NCI-H510A treated with DMSO at 0.1 percent for 48 hours (cell line): ENCODE data around the gene PCCA.
"Not testable (repeated sequence)": the region's sequence is repeated elsewhere in the genome, so short reads cannot be mapped to it uniquely, and the experiment has no call there.

Source experiments
- DNase-seq: peaks from one replicate; lab custom pipeline; 2025; lab: John Stamatoyannopoulos, UW

Gene PCCA

DNA sequence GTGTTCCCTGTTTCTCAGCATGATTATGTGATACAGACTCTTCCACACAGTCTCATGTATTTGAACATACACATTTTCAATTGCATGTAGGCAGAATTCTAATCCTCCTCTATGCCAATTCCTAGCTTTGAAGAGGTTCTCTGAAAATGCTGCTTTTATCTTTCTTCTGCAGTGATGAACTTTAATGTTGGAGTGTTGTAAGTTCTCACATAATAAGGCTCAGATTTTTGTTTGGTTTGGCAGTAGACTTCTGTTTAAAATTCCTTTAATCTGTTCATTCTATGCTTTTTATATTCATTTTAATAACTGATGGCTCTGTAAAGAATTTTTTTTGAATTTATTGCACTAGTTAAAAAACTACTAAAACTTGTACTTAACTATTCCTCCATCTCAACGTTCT is 273.9 kb downstream of the PCCA start:
- DNase-seq, result no peak

DNA sequence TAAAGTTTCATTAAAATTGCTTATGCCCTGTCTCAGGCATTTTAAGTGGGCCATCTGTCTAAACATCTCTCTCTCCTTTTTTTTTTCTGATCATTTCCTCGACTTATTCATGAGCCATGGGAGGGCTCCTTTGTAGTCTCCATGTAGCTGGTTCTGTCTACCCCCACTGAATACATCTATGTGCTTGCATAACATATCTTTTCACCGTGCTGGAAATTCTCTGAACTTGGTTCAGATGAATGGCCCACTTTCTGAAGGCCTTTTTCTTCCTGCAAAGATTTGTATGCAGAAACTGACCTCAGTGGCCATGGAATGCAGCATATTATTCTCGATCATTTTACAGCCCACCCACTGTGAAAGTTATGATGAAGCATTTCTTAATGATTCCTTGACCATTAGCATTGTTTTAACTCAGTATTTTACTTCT is 274.4 kb downstream of the PCCA start:
- DNase-seq, result no peak

DNA sequence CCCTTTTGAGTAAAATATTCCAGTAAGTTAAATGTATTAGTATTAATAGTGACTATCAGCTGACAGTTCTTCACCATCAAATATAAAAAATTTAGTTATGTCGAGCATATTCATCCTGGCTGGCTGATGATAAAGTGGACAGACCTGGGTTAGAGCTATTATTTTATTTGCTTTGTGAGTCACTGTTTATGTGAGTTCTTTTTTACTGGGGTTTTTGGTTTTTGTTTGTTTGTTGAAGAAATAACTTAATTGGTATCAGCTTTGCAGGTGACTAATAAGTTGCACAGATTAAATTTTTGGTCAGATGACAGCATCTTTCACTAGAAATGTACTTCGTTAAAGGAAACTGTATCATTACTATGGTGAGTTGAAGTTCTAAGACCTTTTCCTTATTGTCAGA is 275.0 kb downstream of the PCCA start:
- DNase-seq, result no peak

DNA sequence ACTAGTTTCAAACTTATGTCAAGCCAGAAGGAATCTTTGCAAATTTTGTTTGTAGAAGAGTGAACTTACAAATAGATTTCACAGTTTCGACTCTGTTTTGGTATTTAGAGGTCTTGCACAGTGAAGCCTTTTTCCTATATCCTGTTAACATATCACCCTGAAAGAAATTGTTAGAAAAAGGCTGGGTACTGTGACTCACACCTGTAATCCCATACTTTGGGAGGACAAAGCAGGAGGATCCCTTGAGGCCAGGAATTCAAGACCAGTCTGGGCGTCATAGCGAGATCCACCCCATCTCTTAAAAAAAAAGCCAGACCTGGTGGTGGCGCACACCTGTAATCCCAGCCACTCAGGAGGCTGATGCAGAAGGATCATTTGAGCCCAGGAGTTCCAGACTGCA is 275.7 kb downstream of the PCCA start:
- DNase-seq, result no peak

DNA sequence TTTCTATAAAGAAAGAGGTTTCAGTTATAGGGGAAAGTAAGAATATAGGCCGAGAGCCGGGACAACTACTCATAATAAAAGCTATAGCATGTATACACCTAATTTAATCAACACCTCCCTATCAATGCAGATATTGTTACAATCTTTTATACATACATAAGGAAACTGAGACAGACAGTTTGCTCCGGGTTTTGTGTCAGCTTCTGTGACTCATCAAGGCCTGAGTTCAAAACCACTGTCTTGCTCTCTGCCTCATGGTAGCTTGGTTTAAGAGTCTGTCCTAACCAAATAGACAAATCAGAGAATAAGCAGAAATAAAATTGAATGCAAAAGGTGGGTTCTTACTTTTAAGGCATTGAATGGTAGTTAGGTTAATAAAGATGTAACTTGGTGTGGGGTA is 276.8 kb downstream of the PCCA start:
- DNase-seq, result no peak

DNA sequence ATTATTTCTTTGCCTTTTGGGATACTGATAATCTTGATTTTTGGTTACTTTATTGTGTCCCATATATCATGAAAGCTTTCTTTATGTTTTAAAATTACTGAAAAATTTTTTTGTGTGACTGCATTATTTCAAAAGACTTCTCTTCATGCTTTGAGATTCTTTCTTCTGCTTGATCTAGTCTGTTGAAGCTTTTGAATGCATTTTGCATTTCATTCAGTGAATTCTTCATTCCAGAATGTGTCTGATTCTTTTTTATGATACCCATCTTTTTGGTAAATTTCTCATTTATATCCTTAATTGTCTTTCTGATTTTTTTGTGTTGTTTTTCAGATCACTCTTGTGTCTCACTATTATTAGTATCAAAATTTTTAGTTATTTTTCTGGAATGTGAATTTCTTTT is 289.6 kb downstream of the PCCA start:
- DNase-seq, result no peak

DNA sequence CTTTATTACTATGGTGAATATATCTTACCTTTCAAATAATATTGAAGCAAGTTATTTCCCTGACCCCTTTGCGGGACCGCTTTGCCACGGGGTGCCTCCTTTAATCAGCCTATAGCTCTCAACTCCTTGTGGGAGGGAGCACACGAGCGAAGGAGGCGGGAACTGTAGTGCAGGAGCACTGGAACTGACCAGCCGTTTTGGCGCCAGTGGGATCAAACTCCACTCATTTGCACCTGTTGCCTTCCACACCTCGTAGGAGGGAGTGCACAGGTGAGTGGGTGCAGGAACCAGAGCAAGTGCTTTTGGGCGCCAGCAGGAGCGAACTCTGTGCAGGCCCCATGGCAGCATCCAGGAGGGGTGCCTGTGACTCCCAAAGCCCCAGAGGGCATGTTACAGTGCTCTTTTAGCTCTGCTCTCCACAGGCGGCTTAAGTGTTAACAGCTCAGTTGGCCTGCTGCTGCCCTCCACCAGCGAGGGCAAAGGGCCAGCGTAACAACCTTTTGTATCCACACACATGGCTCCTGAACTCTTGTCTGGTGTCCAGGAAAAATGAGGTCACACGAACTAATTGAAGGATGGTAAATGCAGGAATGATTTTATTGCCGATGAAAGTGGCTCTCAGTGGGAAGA is 292.8 kb downstream of the PCCA start:
- no peak for DNase-seq

DNA sequence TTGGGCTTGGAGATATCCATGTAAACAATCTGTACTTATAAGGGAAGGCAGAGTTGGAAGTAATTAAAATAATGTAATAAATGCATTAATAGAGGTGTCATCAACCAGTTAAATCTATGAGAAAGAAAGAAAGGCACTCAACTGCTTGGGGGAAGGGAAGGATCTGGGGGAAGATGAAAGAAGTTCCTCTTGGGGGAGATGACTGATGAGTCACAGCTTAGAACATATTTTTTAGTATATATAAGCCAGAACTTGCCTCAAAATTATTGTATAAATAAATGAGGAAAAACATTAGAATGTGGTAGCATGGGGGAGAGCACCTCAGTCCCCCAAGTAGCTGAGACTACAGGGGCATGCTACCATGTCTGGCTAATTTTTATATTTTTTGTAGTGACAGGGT is 293.9 kb downstream of the PCCA start:
- no peak for DNase-seq

DNA sequence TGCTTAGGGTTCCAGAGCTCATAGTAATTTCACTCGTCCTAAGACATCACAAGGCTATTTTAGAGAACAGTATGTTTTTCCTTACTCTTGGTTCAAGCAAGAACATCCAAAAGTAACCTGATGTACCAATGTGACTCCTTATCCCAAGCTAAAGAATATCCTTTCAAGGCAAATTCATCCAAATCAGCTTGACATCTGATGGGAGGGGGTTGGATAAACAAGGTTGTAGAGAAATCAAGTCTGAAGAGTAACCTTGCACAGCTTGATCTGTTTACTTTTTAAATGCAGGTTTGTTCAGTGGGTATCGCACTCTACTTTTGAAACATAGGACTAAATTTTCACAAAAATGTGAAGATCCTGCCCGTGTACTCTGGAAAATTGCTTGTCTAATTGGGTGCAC is 298.5 kb downstream of the PCCA start:
- no peak for DNase-seq

DNA sequence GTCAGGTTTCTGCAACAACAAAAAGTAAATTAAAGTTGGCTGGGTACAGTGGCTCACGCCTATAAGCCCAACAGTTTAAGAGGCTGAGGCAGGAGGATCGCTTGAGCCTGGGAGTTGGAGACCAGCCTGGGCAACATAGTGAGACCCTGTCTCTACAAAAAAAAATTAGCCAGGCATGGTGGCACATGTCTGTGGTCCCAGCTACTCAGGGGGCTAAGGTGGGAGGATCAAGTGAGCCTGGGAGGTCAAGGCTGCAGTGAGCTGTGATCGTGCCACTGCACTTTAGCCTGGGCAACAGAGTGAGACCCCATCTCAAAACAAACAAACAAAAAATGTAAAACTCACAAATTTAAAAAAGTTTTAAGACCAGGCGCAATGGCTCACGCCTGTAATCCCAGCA is 299.3 kb downstream of the PCCA start:
- DNase-seq, result not testable (repeated sequence)

DNA sequence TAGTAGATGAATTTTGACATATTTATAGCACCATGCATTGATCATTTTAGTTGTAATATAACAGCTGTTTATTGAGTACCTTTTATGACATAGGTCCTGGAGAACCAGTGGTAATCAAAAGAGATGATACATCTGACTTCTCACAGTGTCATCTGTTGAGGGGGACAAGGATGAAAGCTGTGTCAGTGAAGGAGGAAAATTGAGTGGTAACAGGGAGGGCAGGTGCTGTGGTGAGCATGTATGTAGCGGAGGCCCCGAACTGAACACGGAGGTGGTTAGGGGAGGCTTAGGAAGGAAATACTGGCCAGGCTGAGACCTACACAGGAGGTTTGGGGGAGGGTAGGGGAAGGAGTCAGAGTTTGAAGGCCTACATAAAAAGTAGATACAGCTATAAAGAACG is 300.0 kb downstream of the PCCA start:
- DNase-seq, result no peak

DNA sequence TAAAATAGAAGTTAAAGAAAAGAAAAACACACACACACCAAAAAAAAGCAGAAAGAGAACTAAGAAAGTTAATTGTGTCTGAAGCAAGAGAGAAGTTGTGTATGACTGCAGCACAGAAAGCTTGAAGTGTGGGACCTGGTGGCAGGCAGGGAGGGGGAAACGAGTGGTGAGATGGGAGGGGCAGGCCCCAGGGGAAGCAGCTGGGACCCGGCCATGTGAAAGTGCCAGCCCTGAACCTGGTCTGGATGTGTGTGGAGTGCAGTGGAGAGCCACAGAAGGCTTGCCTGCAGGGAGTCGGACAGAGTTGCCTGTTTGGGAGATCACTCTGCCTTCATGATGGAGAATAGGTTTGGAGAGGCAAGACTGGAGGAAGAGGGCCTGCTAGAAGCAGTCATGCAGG is 300.7 kb downstream of the PCCA start:
- no peak for DNase-seq

DNA sequence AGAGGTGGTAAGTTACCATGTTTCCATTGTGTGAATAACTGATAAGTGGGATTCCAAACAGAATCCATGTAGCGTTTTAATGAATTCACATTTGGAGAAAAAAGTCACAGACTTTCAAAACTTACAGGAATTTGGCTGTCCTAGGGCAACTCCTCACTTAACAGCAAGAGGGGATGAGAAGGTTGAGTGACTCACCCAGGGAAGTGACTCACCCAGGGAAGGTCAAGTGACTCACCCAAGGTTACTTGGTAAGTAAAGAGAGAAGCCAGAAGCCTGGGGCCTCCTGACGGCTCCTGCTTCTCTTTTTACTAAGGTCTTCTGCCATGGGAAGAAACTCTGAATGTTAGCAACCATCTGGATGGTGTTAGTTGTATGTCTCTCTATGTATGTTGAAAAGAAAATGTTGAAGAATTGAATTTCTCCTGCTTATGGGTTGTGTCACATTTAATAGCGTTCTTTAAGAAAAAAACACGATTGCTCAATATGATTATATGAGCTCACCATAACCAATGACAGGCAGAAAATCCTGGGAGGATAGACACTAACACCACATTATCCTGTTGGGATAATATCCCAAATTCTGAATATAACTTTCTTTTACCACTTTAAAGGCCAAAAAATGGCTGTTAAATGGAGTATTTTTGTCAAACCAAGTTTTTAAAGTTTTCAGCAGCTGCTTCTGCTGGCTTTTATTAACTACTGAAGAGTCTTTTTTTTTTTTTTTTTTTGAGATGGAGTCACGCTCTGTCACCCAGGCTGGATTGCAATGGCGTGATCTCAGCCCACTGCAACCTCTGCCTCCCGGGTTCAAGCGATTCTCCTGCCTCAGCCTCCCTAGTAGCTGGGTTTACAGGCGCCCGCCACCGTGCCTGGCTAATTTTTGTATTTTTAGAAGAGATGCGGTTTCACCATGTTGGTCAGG is 304.1 kb downstream of the PCCA start:
- no peak for DNase-seq

DNA sequence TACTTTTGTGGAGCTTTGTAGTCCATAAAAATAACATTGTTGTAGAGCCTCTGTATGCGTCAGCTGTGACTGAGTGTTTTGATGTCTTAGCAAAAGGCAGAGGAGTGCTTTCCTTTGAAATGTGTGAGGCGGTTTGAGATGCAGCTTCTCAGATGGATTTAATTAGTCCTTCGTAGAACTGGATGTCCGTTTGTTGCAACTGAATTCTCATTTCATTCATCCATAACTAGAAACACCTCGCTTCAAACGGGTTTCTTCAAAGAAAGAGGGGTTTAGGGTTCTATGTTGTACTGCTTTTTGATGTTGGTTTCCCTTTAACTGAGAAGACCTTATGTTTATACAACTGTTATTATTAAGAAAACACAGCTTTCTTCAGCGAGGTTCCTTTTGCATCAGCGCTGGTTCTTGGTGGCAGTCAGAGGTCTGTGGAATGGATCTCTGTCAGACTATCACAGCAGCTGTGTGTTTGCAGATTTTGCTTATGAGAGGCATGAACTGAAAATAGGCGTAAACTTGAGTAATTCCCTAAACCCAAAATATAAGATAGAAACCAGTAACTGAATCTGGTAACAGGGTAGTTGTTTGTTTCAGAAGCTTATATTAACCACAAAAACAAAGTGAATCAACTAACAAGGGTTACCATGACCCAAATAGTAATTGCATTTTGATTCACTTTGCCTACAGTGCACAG is 305.3 kb downstream of the PCCA start:
- no peak for DNase-seq

DNA sequence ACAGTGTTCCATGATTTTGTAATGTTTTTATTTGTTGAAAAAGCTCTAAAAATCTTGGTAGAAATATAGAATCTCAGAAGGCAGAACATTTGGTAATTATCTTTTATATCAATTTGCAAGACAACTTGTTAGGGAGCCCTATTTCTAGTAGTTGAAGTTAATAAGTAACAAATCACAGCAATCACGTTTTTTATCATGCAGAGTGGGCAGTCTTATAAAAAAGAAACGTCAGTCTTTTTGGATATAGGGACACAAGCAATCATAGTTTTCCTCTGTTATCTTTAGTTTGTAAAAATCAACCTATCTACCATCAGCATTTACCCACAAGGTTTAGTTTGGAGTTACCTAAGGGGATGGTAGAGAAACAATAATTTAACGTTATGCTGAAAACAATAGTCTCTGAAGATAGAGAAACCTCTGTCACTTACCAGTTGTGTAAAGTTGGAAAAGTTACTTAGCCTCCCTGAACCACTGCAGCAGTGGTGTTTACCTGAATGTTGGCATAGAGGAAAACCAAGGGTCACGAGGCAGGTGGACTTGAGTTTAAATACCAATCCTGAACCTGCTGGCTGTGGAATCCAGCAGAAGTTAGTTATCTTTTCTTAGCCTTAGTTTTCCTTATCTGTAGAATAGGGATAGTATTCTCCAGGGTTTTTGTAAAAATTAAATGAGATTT is 306.9 kb downstream of the PCCA start:
- no peak for DNase-seq

DNA sequence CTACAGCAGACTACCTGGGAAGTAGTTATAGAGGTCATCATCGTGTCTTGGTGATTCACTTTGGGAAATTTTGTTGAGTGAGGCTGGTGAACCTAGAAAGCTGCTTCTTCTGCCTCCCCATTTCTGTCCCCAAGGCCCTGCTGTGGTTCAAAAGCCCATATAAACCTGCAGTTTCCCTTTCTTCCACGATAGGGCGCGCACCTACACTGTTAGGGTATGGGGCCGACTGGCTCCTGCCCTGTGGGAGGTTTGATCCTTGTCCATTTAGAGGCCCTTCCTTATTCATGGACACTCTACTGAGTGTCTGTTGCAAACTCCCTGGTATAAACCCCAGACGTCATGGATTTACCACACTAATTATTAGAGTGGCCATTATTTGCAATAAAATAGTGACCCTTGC is 307.9 kb downstream of the PCCA start:
- DNase-seq, result no peak

DNA sequence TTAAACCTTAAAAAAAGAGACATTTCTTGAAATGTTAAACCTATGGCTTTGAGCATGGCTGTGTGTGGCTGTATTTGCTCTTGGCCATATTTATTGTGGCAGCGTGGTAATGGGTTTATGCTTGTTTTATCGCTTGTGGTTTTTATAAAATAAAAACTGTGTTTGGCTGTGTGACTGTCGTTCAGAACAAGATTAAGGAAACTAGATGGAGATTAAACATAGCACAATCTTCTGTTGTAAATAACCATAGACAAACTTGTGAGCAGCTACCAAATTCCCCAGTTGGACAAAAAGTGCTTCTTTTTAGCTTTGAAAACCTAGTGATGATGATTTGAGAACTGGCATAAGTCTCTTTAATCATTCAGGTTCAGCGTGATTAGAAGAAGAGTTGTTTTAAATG is 308.7 kb downstream of the PCCA start:
- DNase-seq, result no peak

DNA sequence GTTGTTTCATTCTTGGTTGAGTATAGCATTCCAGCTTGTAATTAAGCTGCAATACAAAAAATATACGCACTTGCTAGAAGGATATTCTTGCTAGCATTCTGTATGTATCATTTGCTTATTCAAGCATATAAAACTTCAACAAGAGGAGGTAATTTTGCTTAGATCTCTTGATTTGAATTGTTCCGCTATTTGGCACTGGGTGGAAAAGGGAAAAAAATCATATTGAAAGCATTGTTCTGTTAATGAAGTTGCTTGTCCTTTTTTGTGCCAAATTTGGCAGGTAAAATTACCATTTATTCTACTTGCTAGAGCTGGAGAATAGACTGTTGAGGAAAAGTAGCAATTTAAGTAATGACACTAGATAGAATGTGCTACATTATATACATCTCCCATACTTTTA is 309.5 kb downstream of the PCCA start:
- no peak for DNase-seq

DNA sequence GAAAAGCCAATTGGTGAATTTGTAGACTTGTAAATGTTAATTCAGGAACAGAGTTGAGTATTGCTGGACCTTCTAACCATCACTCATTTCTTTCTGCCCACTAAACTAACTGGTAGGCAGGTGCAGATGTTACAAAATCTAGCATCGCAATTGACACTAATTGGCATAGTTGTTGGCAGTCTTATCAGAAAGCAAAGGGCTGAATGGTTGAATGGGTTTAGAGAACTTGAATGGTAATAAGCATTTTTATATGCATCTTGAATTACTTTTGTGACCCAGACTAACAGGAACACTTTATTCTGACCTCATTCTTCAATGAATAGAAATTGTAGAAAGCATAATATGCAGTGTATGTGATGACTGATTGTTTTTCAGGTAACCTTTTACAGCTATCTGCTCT is 310.6 kb downstream of the PCCA start:
- no peak for DNase-seq

DNA sequence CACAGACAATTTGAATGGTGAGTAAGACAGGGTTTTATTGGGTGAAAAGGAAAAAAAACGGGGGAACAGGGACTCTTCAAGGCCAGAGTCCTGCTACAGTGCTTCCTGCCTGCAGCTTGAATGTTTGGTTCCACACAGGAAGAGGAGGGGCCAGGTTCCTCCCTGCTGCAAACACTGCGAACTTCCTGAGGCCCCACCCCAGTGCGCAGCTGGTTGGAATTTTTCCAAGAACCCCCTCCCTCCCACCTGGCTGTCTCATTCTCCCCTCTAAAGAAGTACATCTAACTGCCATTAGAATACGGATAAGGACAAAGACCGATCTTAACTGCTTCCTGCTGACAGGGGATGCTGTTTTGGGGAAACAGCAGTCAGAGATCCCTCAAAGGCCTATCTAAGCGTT is 314.8 kb downstream of the PCCA start:
- no peak for DNase-seq

DNA sequence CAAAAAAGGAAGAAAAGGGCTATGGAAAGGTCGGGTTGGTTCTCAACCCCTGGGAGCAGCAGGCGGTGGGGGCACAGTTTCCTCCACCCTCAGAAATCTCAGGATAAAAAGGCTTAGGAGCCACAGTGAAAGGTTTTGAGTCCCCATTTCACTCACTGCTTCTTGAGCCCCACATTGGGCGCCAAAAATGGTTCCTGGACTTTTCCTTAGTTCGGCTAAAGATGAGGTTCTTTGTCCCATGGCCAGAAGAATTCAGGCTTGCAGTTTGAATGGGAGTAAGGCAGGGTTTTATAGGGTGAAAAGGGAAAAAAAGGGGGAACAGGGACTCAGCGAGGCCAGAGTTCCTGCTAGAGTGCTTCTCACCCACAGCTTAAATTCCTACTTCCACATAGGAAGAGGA is 320.2 kb downstream of the PCCA start:
- DNase-seq, result no peak

DNA sequence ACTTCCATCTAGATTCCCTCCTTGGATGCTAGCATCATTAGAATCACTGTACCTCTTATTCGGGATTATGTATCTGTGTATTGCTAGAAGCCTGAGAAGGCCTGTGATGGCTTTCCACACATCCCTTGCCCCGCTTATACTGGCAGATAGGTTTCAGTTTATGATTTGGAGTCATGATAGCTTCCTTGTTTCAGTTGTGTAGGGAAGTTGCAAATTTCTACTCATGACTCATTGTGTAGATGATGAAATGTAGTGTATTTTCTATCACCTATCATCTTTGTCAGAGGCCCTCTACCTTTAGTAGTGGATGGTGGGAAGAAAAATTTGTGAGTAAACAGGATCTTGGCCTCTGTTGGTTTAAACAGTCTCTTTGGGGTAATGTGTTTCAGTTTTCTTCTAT is 334.5 kb downstream of the PCCA start:
- DNase-seq, result no peak

DNA sequence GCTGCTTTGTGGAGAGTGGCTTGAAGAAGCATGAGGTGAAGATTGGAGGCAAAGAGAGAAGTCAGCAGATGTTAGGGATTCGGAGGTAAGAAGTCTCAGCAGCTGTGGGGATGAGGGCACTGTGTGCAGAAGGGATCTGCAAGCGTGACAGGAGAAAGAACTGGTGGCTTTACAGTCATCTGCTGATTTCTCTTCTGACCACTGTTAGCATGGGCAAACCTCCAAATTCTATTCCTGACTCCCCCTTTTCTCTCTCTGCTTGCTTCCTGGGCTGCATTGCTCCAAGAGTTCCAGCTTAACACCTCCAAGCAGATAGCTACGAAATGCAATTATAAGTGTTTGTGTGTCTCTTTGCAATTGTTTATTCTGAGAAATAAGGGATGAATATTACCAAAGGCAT is 340.1 kb downstream of the PCCA start:
- DNase-seq, result no peak
